NT2/D1 (cell line): ENCODE data around the gene FEN1.

Source experiments
- DNase-seq: peaks from one replicate; pipeline ENCODE4 v3.0.0-alpha.2; 2011; ENCODE audit warnings: low read depth, low spot score
- H3K27me3 ChIP-seq: 2 replicates; pipeline ENCODE4 v1.6.0; 2011; ENCODE audit warnings: mild to moderate bottlenecking; ENCODE audit not compliant: insufficient read length, insufficient read depth
- H3K36me3 ChIP-seq: 2 replicates; pipeline ENCODE4 v1.6.1; 2011; ENCODE audit warnings: mild to moderate bottlenecking, low read length, mixed read lengths; ENCODE audit not compliant: insufficient read depth, insufficient read length
- H3K4me1 ChIP-seq: 2 replicates; pipeline ENCODE4 v1.5.1; 2011; ENCODE audit not compliant: insufficient read depth, insufficient read length
- H3K4me3 ChIP-seq: 2 replicates; pipeline ENCODE4 v1.5.1; 2011; ENCODE audit warnings: low read depth; ENCODE audit not compliant: insufficient read length
- H3K9ac ChIP-seq: 2 replicates; pipeline ENCODE4 v1.6.0; 2011; ENCODE audit warnings: low read depth; ENCODE audit not compliant: insufficient read length
- H3K9me3 ChIP-seq: 2 replicates; pipeline ENCODE4 v1.5.1; 2011; ENCODE audit warnings: mild to moderate bottlenecking, low read length; ENCODE audit not compliant: insufficient read depth
- SUZ12 ChIP-seq: IDR thresholded peaks from 2 replicates; pipeline ENCODE4 v1.6.1; 2011; ENCODE audit not compliant: insufficient read length, insufficient read depth; ENCODE audit errors: extremely low read depth
- YY1 ChIP-seq: IDR thresholded peaks from 2 replicates; pipeline ENCODE4 v1.6.1; 2011; ENCODE audit not compliant: insufficient read length, insufficient read depth
- ZNF274 ChIP-seq: IDR thresholded peaks from 2 replicates; pipeline ENCODE4 v1.6.1; 2011; ENCODE audit warnings: mild to moderate bottlenecking, low read depth, low read length

The FEN1 gene, protein sequence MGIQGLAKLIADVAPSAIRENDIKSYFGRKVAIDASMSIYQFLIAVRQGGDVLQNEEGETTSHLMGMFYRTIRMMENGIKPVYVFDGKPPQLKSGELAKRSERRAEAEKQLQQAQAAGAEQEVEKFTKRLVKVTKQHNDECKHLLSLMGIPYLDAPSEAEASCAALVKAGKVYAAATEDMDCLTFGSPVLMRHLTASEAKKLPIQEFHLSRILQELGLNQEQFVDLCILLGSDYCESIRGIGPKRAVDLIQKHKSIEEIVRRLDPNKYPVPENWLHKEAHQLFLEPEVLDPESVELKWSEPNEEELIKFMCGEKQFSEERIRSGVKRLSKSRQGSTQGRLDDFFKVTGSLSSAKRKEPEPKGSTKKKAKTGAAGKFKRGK

GRCh38 chr11:61792310-61793082, at the start of gene FEN1, which contains the start of gene TMEM258:
FEN1 (plus strand) TSS chr11:61792911; CDS start chr11:61795362, 2,451 bp downstream.
TMEM258 (minus strand) TSS chr11:61792599; CDS start chr11:61792558, 41 bp downstream.
- H3K4me3 ChIP-seq, result peak within 1 kb of the TSS; percentile 96
- TF ChIP-seq SUZ12 (no peak), ZNF274 (no peak), YY1 (no peak)
- H3K36me3 ChIP-seq, result peaks cover 74% of the 10 kb centered on the region
- H3K27me3 ChIP-seq, result no peaks in the 10 kb centered on the region
- H3K4me1 ChIP-seq, result peaks cover 6% of the 10 kb centered on the region
- peak; percentile 89 for DNase-seq
- peak within 1 kb of the TSS; percentile 99 for H3K9ac ChIP-seq
- H3K9me3 ChIP-seq, result no peaks in the 10 kb centered on the region

DNA sequence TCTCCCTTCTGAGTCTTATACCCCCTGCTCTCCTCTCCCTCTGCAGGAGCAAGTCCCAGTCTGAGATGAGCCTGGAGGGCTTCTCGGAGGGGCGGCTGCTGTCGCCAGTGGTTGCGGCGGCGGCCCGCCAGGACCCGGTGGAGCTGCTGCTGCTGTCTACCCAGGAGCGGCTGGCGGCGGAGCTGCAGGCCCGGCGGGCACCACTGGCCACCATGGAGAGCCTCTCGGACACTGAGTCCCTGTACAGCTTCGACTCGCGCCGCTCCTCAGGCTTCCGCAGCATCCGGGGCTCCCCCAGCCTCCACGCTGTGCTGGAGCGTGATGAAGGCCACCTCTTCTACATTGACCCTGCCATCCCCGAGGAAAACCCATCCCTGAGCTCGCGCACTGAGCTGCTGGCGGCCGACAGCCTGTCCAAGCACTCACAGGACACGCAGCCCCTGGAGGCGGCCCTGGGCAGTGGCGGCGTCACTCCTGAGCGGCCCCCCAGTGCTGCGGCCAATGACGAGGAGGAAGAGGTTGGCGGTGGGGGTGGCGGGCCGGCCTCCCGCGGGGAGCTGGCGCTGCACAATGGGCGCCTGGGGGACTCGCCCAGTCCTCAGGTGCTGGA, 49.1 kb upstream of the FEN1 start:
- Histone ChIP-seq H3K4me1 (peaks cover 38% of the 10 kb centered on the region), H3K9me3 (no peaks in the 10 kb centered on the region), H3K27me3 (no peaks in the 10 kb centered on the region), H3K4me3 (no peak overlapping the region), H3K9ac (no peak overlapping the region), H3K36me3 (peaks cover 57% of the 10 kb centered on the region)
- DNase-seq, result no peak
- TF ChIP-seq SUZ12 (no peak), ZNF274 (no peak), YY1 (no peak)

- no peak overlapping the region for H3K4me3 ChIP-seq
Measured at GRCh38 chr11:61744181-61744580, 48.5 kb upstream of the FEN1 start.

DNA sequence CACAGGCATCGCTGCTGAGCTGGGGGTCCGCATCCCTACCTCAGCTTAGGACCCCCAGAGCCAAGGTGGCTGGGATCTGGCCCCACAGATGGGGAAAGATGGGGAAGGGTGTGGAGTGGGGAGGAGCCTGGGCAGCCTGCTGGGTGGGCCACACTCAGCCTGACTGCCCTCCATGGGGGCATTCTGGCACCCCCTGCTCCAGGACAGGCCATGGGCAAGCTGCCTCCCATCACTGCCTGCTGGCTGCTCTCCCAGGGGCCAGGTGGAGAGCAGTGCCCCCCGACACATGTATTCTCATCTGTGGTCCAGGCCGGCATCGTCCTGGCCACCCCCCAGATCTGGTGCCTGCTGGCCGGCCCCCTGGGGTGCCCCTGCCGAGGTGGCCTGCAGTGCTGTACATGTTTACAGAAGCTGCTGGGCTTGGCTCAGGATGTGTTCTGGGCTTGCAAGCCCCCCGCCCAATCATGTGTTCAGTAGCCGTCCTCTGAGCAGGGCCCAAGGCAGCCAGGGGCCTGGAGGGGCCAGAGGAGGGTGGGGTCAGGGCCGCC, 48.0 kb upstream of the FEN1 start:
- no peak for TF ChIP-seq SUZ12
- no peak for DNase-seq

More at GRCh38 chr11:61744181-61744580, 48.5 kb upstream of the FEN1 start:
- Histone ChIP-seq H3K27me3 (no peaks in the 10 kb centered on the region), H3K4me1 (peaks cover 44% of the 10 kb centered on the region), H3K9me3 (no peaks in the 10 kb centered on the region), H3K9ac (no peak overlapping the region), H3K36me3 (peaks cover 52% of the 10 kb centered on the region)
- no peak for DNase-seq
- no peak for TF ChIP-seq SUZ12
- TF ChIP-seq ZNF274, result no peak
- no peak for TF ChIP-seq YY1

DNA sequence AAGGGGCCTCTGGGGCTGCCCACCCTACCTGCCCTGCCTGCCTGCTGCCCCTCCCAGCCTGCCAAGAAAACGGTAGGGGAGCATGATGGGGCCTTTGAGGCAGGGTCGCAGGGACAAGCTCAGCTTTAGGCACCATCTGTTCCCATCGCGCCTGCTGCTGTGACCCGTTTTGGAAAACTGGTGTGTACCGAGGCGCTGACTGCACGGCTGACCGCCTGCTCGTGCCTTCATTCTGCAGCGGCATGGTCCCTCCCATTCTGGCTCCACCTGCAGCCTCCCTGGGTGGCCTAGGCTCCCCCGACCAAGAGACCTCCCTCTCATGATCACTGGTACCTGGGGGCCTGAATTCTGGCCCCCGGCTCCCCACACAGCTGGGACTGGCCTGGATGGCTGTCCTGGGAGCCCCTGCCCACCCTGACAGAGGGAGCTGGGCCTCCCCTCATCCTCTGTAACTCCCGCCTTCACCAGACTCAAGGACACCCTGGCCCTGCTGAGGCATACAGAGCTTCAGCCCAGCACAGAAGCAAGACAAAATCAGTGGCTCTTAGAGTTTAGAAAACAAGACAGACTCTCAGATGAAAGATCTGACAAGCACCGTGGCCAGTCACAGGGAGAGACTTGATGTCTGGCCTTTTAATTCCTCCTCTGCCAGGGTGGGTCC, 46.8 kb upstream of the FEN1 start:
- no peak for DNase-seq
- Histone ChIP-seq H3K9ac (peak overlapping the region; percentile 14), H3K27me3 (peaks cover 2% of the 10 kb centered on the region), H3K9me3 (no peaks in the 10 kb centered on the region), H3K4me3 (no peak overlapping the region), H3K36me3 (peaks cover 34% of the 10 kb centered on the region), H3K4me1 (peaks cover 51% of the 10 kb centered on the region)
- no peak for TF ChIP-seq YY1
- no peak for TF ChIP-seq SUZ12

More for the DNA sequence above, 48.0 kb upstream of the FEN1 start:
- peaks cover 45% of the 10 kb centered on the region for H3K4me1 ChIP-seq
- H3K9ac ChIP-seq, result no peak overlapping the region
- H3K27me3 ChIP-seq, result no peaks in the 10 kb centered on the region
- peaks cover 47% of the 10 kb centered on the region for H3K36me3 ChIP-seq
- H3K9me3 ChIP-seq, result no peaks in the 10 kb centered on the region
- no peak overlapping the region for H3K4me3 ChIP-seq

DNA sequence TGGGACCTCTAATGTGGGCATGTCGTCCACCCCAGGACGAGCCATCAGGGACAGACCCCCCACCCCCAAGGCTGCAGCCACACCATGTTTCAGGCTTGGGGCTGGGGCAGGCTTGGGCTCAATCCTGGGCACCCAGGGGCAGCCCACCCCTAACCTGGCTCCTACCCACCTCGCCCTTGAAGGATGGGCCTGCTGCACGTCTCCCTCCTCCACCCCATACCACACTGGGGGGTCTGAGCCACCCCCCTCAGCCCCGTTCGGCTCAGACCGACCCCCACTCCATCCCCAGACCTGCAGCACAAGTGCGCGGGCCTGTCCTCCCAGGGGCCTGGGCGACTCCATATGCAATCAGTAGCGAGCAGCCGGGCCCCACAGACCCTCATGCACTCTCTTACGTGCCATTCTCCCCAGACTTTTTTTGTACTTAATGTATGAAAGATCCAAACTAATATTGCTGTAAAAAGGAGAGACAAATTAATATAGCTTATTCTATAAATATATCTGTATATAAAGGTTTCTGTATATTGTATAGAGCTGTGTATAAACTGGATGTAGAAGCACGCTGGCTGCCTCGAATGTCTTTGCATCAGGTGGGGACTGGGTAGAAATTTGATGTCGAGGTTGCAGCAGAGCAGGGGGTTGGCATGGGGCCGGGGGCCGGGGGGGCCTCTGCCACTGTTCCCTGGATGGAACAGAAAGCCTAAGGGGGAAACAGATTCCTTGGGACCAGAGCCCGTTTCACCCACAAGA, 46.1 kb upstream of the FEN1 start:
- no peak overlapping the region for H3K4me3 ChIP-seq
- no peak for DNase-seq
- TF ChIP-seq SUZ12 (no peak), YY1 (no peak), ZNF274 (no peak)
- no peak overlapping the region for H3K9ac ChIP-seq
- no peaks in the 10 kb centered on the region for H3K9me3 ChIP-seq
- peaks cover 4% of the 10 kb centered on the region for H3K27me3 ChIP-seq
- H3K36me3 ChIP-seq, result peaks cover 28% of the 10 kb centered on the region
- H3K4me1 ChIP-seq, result peaks cover 53% of the 10 kb centered on the region
